GM12874 (cell line): ENCODE measurements around the gene FETUB.

Experiments used
- TF ChIP-seq, protein P1 (sequence below): IDR thresholded peaks from 2 replicates; pipeline ENCODE4 v1.5.1; 2011; ENCODE audit warnings: low read depth, mild to moderate bottlenecking, control low read depth, low read length, moderate library complexity; ENCODE audit not compliant: insufficient read depth

Gene FETUB

DNA sequence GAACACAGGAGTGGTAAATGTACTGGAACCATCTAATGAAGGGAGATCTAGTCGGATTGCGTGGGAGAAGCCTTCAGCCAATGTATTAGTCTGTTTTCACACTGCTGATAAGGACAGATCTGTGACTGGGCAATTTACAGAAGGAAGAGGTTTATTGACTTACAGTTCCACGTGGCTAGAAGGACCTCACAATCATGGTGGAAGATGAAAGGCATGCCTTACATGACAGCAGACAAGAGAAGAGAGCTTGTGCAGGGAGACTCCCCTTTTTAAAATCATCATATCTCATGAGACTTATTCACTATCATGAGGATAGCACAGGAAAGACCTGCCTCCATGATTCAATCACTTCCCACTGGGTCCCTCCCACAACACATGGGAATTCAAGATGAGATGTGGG, 42.6 kb downstream of the FETUB start:
- TF ChIP-seq, protein P1, sequence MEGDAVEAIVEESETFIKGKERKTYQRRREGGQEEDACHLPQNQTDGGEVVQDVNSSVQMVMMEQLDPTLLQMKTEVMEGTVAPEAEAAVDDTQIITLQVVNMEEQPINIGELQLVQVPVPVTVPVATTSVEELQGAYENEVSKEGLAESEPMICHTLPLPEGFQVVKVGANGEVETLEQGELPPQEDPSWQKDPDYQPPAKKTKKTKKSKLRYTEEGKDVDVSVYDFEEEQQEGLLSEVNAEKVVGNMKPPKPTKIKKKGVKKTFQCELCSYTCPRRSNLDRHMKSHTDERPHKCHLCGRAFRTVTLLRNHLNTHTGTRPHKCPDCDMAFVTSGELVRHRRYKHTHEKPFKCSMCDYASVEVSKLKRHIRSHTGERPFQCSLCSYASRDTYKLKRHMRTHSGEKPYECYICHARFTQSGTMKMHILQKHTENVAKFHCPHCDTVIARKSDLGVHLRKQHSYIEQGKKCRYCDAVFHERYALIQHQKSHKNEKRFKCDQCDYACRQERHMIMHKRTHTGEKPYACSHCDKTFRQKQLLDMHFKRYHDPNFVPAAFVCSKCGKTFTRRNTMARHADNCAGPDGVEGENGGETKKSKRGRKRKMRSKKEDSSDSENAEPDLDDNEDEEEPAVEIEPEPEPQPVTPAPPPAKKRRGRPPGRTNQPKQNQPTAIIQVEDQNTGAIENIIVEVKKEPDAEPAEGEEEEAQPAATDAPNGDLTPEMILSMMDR: no peak

DNA sequence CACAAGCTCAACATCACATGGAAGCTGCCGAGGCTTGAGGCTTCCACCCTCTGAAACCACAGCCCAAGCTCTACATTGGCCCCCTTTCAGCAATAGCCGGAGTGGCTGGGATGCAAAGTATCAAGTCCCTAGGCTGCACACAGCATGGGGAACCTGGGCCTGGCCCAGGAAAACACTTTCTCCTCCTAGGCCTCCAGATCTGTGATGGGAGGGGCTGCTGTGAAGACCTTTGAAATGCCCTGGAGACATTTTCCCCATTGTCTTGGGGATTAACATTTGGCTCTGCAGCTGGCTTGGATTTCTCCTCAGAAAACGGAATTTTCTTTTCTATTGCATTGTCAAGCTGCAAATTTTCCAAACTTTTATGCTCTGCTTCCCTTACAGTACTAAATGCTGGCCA, 43.8 kb downstream of the FETUB start:
- TF ChIP-seq, protein P1: no peak

DNA sequence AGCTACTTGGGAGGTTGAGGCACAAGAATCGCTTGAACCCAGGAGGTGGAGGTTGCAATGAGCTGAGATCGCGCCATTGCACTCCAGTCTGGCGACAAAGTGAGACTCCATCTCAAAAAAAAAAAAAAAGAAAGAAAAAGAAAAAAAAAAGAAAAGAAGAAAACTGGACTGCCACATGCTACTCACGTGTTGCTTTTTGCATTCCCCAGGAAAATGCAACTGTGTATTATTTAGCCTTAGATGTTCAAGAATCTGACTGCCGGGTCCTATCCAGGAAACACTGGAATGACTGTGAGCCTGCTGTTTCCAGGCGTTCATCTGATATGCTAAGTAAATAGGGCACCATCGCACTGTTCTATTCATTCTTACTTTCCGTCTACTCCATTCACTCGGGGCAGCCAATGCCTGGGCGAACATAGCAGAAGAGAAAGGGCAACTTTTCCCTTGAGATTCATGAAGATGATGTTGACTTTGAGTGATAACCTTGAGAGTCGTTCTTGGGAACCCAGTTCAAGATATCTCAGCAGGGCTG, 47.0 kb downstream of the FETUB start:
- TF ChIP-seq, protein P1: no peak

DNA sequence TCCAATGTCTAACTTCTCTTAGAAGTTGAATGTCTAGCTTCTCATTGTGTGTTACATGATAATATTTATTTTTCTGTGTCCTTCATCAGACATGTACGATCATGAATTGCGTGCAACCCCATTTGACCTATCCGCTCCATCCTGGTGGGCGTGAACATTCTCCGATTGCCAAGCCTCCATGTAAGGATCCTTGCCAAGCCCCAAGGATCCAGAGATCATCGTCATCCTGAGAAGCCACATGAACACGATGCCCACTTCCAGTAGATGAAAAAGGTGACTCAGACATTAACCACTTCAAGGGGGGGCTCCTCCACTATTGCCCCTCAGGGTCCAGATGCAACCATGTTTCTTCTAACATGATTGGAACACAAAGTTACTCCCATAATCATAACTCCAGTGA, 51.5 kb downstream of the FETUB start:
- TF ChIP-seq, protein P1: no peak

DNA sequence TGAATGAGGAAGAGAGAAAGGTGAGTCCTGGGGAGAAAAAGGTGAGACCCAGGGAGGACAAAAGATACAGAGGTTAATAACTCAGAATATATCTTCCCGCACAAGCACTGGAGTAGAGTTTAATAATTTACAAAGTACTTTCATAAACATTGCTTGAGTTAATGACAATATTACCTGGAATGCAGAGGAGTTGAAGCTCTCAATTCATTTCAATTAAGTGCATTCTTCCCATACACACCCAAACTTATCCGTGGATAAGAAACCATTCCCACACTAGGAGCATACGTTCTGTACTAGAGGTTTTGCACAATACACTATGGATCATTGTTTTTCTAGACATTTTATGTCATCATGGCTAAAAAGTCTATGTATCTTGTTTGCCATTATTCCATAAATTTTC, 53.6 kb downstream of the FETUB start:
- TF ChIP-seq, protein P1: no peak

DNA sequence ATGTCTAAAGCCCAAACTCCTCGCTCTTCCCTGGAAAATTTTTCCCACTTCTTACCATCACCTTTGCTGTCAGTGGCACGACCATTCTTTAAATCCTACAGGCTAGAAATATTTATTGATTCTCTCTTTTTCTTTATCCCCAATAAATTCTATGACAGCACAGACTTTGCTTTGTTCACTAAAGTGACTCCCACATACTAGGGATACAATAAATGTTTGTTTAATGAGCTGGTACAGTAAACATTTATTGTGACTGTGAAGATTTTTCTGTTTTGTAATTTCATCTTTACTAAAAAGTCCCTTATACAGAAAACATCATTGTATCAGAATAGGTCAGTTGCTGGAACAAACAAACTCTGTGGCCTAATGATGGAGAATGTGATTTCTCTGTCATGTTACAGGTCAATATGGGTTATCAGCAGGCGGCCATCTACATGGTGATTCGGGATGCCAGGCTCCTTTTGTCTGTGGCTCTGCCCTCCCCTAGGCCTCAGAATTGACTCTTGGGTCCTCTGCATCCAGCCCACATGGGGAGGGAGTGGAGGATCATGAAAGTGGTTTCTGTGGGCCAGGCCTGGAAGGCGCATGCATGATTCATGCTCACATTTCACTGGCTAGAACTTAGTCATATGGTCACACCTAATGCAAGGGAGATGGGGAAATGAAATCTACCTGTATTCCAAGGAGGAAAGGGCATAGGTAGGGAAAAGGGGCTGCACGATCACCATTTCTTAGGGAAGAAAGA, 54.3 kb downstream of the FETUB start:
- TF ChIP-seq, protein P1: no peak

DNA sequence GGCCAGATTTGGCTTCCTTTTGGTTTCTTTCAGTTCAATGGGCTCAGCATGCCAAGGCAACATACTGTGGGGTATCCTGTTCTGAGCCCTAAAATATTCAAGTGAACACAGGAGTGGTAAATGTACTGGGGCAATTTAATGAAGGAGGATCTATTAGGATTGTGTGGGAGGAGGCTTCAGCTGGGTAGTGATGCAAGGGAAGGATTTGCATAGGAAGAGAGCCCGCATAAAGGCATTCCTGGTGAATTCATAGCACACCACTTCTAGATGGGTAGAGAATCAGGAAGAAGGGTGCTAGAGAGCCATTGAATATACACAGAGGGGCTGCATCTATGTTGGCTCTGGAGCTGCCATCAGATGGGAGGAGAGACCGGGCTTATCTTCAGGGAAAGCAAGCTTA, 56.3 kb downstream of the FETUB start:
- TF ChIP-seq, protein P1: no peak
